ENCODE data around the gene C22orf39. TPM values are rescaled to one million over a fixed set of nuclear protein-coding genes. Genes with fewer than 3 reads are reported as not detected.

Gene C22orf39
- total and polyA plus RNA-seq, 2 donors = 34.2 to 75.0 TPM

GRCh38 chr22:19480789-19481188, 33.3 kb upstream of the C22orf39 start:
- Histone ChIP-seq H3K4me1 (ENCODE audit: insufficient read depth) (no peaks in the 10 kb centered on the region), H3K27ac (ENCODE audit: low read depth) (no peak overlapping the region), H3K36me3 (ENCODE audit: insufficient read depth) (no peaks in the 10 kb centered on the region), H3K4me3 (ENCODE audit: low read depth, low read length) (no peak overlapping the region)
- no peak for DNase-seq (ENCODE audit: extremely low spot score)
- WGBS = 69% methylated on average over 10 of the region's 10 CpGs

- H3K4me3 ChIP-seq (ENCODE audit: low read depth, low read length) = peak overlapping the region; percentile 16
These were observed 32.7 kb upstream of the C22orf39 start for GRCh38 chr22:19480173-19480568.

GRCh38 chr22:19479355-19480172, 32.1 kb upstream of the C22orf39 start, which contains the start of gene CDC45:
Gene CDC45, plus strand, starts transcription at chr22:19479920. Its CDS starts 49 bp downstream, at chr22:19479969.
- Histone ChIP-seq H3K27ac (ENCODE audit: low read depth) (peak within 1 kb of the TSS; percentile 97), H3K36me3 (ENCODE audit: insufficient read depth) (no peaks in the 10 kb centered on the region), H3K4me1 (ENCODE audit: insufficient read depth) (no peaks in the 10 kb centered on the region), H3K4me3 (ENCODE audit: low read depth, low read length) (peak within 1 kb of the TSS; percentile 81)
- peak; percentile 99 for DNase-seq (ENCODE audit: extremely low spot score)
- under 1% methylated on average over 50 of the region's 50 CpGs for WGBS

More at GRCh38 chr22:19480173-19480568, 32.7 kb upstream of the C22orf39 start:
- H3K36me3 ChIP-seq (ENCODE audit: insufficient read depth) = no peaks in the 10 kb centered on the region
- H3K4me1 ChIP-seq (ENCODE audit: insufficient read depth) = no peaks in the 10 kb centered on the region
- DNase-seq (ENCODE audit: extremely low spot score) = no peak
- no peak overlapping the region for H3K27ac ChIP-seq (ENCODE audit: low read depth)
- WGBS = under 1% methylated on average over 15 of the region's 15 CpGs

GRCh38 chr22:19478901-19479354, 31.4 kb upstream of the C22orf39 start, which contains the start of gene UFD1:
Gene UFD1, minus strand, starts transcription at chr22:19479193. Its CDS starts 108 bp downstream, at chr22:19479085.
- Histone ChIP-seq H3K36me3 (ENCODE audit: insufficient read depth) (no peaks in the 10 kb centered on the region), H3K4me3 (ENCODE audit: low read depth, low read length) (peak within 1 kb of the TSS; percentile 81), H3K27ac (ENCODE audit: low read depth) (peak within 1 kb of the TSS; percentile 97), H3K4me1 (ENCODE audit: insufficient read depth) (no peaks in the 10 kb centered on the region)
- DNase-seq (ENCODE audit: extremely low spot score) = no peak
- WGBS = under 1% methylated on average over 42 of the region's 42 CpGs

GRCh38 chr22:19478045-19478900, 30.8 kb upstream of the C22orf39 start:
- Histone ChIP-seq H3K4me3 (ENCODE audit: low read depth, low read length) (peak overlapping the region; percentile 81), H3K4me1 (ENCODE audit: insufficient read depth) (no peaks in the 10 kb centered on the region), H3K27ac (ENCODE audit: low read depth) (no peak overlapping the region), H3K36me3 (ENCODE audit: insufficient read depth) (no peaks in the 10 kb centered on the region)
- 1% methylated on average over 31 of the region's 31 CpGs for WGBS
- DNase-seq (ENCODE audit: extremely low spot score) = no peak

GRCh38 chr22:19477321-19478044, 30.0 kb upstream of the C22orf39 start:
- WGBS = 29% methylated on average over 5 of the region's 5 CpGs
- Histone ChIP-seq H3K4me1 (ENCODE audit: insufficient read depth) (no peaks in the 10 kb centered on the region), H3K36me3 (ENCODE audit: insufficient read depth) (no peaks in the 10 kb centered on the region), H3K27ac (ENCODE audit: low read depth) (no peak overlapping the region), H3K4me3 (ENCODE audit: low read depth, low read length) (peak overlapping the region; percentile 81)
- DNase-seq (ENCODE audit: extremely low spot score) = no peak

- no peak overlapping the region for H3K27ac ChIP-seq (ENCODE audit: low read depth)
- DNase-seq (ENCODE audit: extremely low spot score) = no peak
- H3K4me1 ChIP-seq (ENCODE audit: insufficient read depth) = no peaks in the 10 kb centered on the region
- peaks cover 3% of the 10 kb centered on the region for H3K36me3 ChIP-seq (ENCODE audit: insufficient read depth)
- 80% methylated on average over 3 of the region's 3 CpGs for WGBS
- H3K4me3 ChIP-seq (ENCODE audit: low read depth, low read length) = no peak overlapping the region
These were observed 28.5 kb upstream of the C22orf39 start for GRCh38 chr22:19476023-19476422.

- 82% methylated on average over 3 of the region's 3 CpGs for WGBS
- Histone ChIP-seq H3K4me3 (ENCODE audit: low read depth, low read length) (no peak overlapping the region), H3K4me1 (ENCODE audit: insufficient read depth) (no peaks in the 10 kb centered on the region), H3K27ac (ENCODE audit: low read depth) (no peak overlapping the region), H3K36me3 (ENCODE audit: insufficient read depth) (peaks cover 12% of the 10 kb centered on the region)
- DNase-seq (ENCODE audit: extremely low spot score) = no peak
These were observed 26.1 kb upstream of the C22orf39 start for GRCh38 chr22:19473578-19473977.

GRCh38 chr22:19472233-19472632, 24.7 kb upstream of the C22orf39 start:
- WGBS = 91% methylated on average over 8 of the region's 8 CpGs
- H3K4me1 ChIP-seq (ENCODE audit: insufficient read depth) = no peaks in the 10 kb centered on the region
- no peak for DNase-seq (ENCODE audit: extremely low spot score)
- H3K4me3 ChIP-seq (ENCODE audit: low read depth, low read length) = no peak overlapping the region
- peaks cover 16% of the 10 kb centered on the region for H3K36me3 ChIP-seq (ENCODE audit: insufficient read depth)
- no peak overlapping the region for H3K27ac ChIP-seq (ENCODE audit: low read depth)

GRCh38 chr22:19471572-19471971, 24.1 kb upstream of the C22orf39 start:
- DNase-seq (ENCODE audit: extremely low spot score) = no peak
- 92% methylated on average over 11 of the region's 11 CpGs for WGBS
- H3K36me3 ChIP-seq (ENCODE audit: insufficient read depth) = peaks cover 19% of the 10 kb centered on the region
- no peak overlapping the region for H3K4me3 ChIP-seq (ENCODE audit: low read depth, low read length)
- no peaks in the 10 kb centered on the region for H3K4me1 ChIP-seq (ENCODE audit: insufficient read depth)
- no peak overlapping the region for H3K27ac ChIP-seq (ENCODE audit: low read depth)

GRCh38 chr22:19470010-19470409, 22.5 kb upstream of the C22orf39 start:
- 98% methylated on average over 2 of the region's 2 CpGs for WGBS
- Histone ChIP-seq H3K4me3 (ENCODE audit: low read depth, low read length) (no peak overlapping the region), H3K4me1 (ENCODE audit: insufficient read depth) (no peaks in the 10 kb centered on the region), H3K36me3 (ENCODE audit: insufficient read depth) (peaks cover 19% of the 10 kb centered on the region), H3K27ac (ENCODE audit: low read depth) (no peak overlapping the region)
- DNase-seq (ENCODE audit: extremely low spot score) = no peak

GRCh38 chr22:19469421-19469820, 21.9 kb upstream of the C22orf39 start:
- Histone ChIP-seq H3K27ac (ENCODE audit: low read depth) (no peak overlapping the region), H3K36me3 (ENCODE audit: insufficient read depth) (peaks cover 19% of the 10 kb centered on the region), H3K4me3 (ENCODE audit: low read depth, low read length) (no peak overlapping the region), H3K4me1 (ENCODE audit: insufficient read depth) (no peaks in the 10 kb centered on the region)
- DNase-seq (ENCODE audit: extremely low spot score) = no peak
- 92% methylated on average over 7 of the region's 7 CpGs for WGBS

- H3K36me3 ChIP-seq (ENCODE audit: insufficient read depth) = peaks cover 19% of the 10 kb centered on the region
- WGBS = 91% methylated on average over 6 of the region's 6 CpGs
These were observed 20.4 kb upstream of the C22orf39 start for GRCh38 chr22:19467912-19468311.

More at GRCh38 chr22:19467912-19468311, 20.4 kb upstream of the C22orf39 start:
- no peaks in the 10 kb centered on the region for H3K4me1 ChIP-seq (ENCODE audit: insufficient read depth)
- H3K4me3 ChIP-seq (ENCODE audit: low read depth, low read length) = no peak overlapping the region
- no peak overlapping the region for H3K27ac ChIP-seq (ENCODE audit: low read depth)
- DNase-seq (ENCODE audit: extremely low spot score) = no peak

Measured in urinary bladder (tissue), 4 donors.